Fibroblast of pulmonary artery (primary cell): ENCODE measurements around the gene LAMTOR5.
"Not testable (repeated sequence)": the region's sequence is repeated elsewhere in the genome, so short reads cannot be mapped to it uniquely, and the experiment has no call there.

ENCODE experiments used
- DNase-seq: peaks from one replicate; pipeline ENCODE4 v3.0.0-alpha.2; 2010; ENCODE audit warnings: low read depth
- H3K4me3 ChIP-seq: replicated peaks from 2 replicates; pipeline ENCODE4 v1.5.1; 2011; ENCODE audit warnings: low read depth, mild to moderate bottlenecking, control low read depth, low read length, moderate library complexity
- TF ChIP-seq, protein P1 (sequence below): IDR thresholded peaks from 2 replicates; pipeline ENCODE4 v1.5.1; 2011; ENCODE audit warnings: mild to moderate bottlenecking, control low read depth, low read length, inconsistent platforms; ENCODE audit errors: missing control alignments

LAMTOR5 gene

DNA sequence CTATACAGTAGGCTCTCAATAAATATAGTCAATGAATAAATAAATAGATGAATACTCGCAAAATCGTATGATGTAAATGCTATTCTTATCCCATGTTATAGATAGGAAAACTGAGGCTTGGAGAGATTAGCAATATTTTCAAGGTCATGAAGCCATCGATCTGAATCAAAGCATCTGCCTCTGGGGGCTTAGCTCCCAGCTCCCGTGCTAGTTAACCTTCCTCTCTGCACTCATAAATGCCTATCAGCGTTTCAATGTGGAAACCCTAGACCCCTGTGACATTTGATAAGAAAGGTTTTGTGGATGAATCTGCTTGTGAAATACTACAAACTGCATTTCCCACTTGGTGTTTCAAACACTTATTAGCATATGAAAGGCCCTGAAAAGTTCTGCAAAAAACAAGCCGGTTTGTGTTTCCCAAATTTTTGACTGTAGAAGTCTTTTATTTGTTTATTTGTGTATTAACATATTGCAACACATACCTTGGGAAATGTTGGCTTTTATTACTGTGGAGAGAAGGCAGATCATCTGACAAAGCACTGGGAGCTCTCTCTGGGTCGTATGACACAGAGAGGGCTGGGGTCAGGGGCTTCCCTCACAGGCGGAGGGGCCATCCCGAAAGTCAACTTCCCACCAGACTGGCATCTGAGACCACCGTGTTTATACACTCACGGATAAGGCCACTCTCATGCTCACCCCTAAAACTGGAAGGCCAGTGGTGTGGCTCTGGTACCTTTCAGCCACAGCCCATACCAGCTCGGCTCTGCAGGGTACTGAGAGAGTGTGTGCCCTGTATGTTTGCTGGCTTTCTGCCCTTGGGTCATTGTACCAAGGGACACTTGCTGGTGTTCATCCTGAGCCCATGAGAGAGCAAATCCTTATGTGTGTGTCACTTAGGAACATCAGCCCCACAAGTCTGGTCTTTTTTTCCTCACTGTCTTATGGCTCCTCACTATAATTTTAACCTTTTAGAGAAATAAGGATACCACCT lies 42.5 kb upstream of the LAMTOR5 start:
- TF ChIP-seq, protein P1, sequence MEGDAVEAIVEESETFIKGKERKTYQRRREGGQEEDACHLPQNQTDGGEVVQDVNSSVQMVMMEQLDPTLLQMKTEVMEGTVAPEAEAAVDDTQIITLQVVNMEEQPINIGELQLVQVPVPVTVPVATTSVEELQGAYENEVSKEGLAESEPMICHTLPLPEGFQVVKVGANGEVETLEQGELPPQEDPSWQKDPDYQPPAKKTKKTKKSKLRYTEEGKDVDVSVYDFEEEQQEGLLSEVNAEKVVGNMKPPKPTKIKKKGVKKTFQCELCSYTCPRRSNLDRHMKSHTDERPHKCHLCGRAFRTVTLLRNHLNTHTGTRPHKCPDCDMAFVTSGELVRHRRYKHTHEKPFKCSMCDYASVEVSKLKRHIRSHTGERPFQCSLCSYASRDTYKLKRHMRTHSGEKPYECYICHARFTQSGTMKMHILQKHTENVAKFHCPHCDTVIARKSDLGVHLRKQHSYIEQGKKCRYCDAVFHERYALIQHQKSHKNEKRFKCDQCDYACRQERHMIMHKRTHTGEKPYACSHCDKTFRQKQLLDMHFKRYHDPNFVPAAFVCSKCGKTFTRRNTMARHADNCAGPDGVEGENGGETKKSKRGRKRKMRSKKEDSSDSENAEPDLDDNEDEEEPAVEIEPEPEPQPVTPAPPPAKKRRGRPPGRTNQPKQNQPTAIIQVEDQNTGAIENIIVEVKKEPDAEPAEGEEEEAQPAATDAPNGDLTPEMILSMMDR: no peak
- H3K4me3 ChIP-seq: no peak overlapping the region
- DNase-seq: no peak

DNA sequence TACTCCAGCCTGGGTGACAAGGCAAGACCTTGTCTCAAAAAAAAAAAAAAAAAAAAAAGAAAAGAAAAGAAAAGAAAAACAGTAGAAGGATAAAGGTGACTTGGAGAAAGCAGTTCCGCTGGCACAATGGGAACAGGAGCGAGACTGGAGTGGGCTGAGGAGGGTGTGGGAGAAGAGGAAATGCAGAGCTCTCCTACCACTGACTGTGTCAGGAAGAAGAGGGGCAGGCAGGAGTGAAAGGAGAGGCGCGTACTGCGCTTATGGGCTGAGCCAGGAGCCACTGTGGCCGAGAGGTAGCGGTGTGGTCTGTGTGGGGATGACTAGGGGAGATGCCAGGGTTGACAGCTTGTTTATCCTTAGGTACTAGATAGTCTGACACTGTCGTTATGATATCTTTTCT lies 37.1 kb upstream of the LAMTOR5 start:
- no peak for DNase-seq
- H3K4me3 ChIP-seq: no peak overlapping the region
- TF ChIP-seq, protein P1: no peak

DNA sequence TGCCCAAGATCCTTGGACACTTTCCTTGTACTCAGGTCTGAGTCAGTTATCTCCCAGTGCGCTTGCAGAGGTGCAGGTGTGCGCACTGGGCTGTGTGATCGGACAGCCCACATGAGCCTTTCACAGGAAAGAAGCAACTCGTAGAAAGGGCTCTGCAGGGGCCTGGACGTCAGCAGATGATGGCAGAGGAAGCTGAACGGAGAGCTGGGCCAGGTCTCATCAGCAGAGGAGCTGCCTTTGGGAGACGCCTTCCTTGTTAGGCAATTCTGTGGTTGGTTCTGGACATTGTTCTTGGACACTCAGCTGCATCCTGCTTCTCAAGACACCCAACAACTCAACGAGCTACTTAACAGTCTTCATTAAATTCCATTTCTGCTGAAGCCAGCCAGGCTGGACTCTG lies 36.0 kb upstream of the LAMTOR5 start:
- TF ChIP-seq, protein P1: no peak
- no peak overlapping the region for H3K4me3 ChIP-seq
- DNase-seq: peak; percentile 16

DNA sequence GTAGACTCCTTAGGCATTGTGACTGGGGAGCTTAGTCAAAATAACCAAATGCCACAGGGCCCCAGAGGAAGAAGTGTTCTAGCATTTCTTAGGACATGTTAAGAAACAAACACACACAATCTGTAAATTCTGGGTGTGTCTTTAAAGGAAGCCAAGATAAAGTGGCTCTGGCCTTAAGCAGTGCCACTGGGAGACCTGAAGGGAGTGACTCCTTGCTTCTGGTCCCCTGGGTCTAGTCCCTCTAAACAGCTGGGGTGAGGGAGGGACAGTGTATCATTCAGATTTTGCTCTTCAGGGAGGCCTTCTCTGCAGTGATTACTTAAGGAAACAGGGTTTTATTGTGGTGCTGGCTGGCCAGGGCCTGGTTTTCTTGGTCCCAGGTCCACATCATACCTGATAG lies 34.4 kb upstream of the LAMTOR5 start:
- DNase-seq: no peak
- TF ChIP-seq, protein P1: no peak
- no peak overlapping the region for H3K4me3 ChIP-seq

DNA sequence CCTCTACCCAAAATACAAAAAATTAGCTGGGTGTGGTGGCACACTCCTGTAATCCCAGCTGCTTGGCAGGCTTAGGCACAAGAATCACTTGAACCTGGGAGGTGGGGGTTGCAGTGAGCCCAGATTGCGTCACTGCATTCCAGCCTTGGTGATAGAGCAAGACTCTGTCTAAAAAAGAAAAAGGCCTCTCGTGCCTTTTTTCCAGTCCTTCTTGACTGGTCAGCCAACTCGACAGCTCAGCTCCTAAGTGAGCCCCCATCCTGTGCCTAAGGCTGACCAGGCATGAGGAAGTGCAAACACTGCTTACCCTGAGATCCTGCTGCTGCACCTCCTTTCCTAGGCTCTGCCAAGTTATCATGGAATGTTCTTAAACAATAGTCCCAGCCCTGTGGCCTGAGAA lies 33.4 kb upstream of the LAMTOR5 start:
- no peak overlapping the region for H3K4me3 ChIP-seq
- peak; percentile 76 for DNase-seq
- TF ChIP-seq, protein P1: no peak

DNA sequence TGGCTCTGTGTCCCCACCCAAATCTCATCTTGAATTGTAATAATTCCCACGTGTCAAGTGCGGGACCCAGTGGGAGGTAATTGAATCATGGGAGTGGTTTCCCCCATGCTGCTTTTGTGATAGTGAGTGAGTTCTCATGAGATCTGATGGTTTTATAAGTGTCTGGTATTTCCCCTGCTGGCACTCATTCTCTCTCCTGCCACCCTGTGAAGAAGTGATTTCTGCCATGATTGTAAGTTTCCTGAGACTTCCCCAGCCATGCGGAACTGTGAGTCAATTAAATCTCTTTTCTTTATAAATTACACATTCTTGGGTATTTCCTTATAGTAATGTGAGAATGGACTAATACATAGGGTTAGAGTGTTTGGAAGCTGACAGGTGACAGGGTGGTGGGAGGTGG lies 32.4 kb upstream of the LAMTOR5 start:
- not testable (repeated sequence) for H3K4me3 ChIP-seq, DNase-seq

DNA sequence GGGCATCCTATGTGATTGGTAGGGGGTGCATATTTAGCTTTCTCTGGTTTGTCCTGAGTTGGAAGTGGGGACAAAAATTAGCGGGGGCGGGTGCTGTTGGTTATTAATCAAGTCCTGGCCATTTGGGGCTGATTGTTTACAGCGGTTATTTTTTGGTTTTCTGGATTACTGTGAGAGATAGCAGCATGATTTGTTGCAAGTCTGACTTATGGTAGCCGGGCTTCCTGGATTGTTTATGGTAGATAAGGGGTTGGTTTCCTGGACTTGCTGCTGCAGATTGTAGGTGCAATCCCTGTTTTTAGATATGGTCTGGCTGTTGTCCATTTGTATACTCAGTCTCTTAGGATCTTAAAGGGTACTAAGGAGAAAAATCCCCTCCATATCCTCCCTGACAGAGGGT lies 31.4 kb upstream of the LAMTOR5 start:
- DNase-seq: no peak
- TF ChIP-seq, protein P1: no peak
- no peak overlapping the region for H3K4me3 ChIP-seq

DNA sequence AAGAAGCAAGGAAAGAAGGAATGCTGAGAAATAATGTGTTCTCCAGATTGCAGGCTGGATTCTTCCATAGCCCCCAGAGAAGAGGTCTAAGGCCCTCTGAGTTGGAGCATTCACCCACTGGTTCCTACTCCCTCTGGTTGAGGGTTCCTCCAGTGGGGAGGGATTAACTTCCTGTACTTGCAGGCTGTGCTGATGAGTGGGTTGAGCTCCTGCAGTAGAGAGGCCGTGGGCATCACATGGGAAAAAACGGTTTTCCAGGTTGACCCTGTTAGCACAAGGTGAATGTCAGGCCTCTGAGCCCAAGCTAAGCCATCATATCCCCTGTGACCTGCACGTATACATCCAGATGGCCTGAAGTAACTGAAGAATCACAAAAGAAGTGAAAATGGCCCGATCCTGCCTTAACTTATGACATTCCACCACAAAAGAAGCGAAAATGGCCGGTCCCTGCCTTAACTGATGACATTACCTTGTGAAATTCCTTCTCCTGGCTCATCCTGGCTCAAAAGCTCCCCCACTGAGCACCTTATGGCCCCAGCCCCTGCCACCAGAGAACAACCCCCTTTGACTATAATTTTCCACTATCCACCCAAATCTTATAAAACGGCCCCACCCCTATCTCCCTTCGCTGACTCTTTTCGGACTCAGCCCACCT lies 30.3 kb upstream of the LAMTOR5 start:
- H3K4me3 ChIP-seq, DNase-seq: not testable (repeated sequence)
